BJ (cell line): Measurements from ENCODE around the gene ENAM. TPM values are rescaled to one million over a fixed set of nuclear protein-coding genes. Genes with fewer than 3 reads are reported as not detected.
"Not testable (repeated sequence)": the region's sequence is repeated elsewhere in the genome, so short reads cannot be mapped to it uniquely, and the experiment has no call there.

ENCODE experiments used
- CTCF ChIA-PET: fragments of 350-600 bp; formaldehyde crosslinking; extraction: SDS; loops from one replicate; lab custom pipeline; 2021; ENCODE audit warnings: antibody characterized with exemption, inconsistent platforms; lab: Yijun Ruan, JAX
- POLR2A ChIA-PET: fragments of 300-600 bp; sonication (Branson Sonifier 250); formaldehyde crosslinking; extraction: SDS; loops from one replicate; lab custom pipeline; 2021; ENCODE audit warnings: antibody characterized with exemption; lab: Charles Lee
- DNase-seq: peaks from one replicate; pipeline ENCODE4 v3.0.0-alpha.2; 2011; ENCODE audit warnings: low read depth
- H3K27me3 ChIP-seq: 2 replicates; pipeline ENCODE4 v1.6.0; 2011; ENCODE audit warnings: low read length; ENCODE audit not compliant: control insufficient read depth, insufficient read depth
- H3K36me3 ChIP-seq: 2 replicates; pipeline ENCODE4 v1.5.1; 2011; ENCODE audit warnings: low read length; ENCODE audit not compliant: control insufficient read depth, insufficient read depth
- H3K4me3 ChIP-seq: 2 replicates; pipeline ENCODE4 v1.5.1; 2011; ENCODE audit warnings: low read depth, mild to moderate bottlenecking, control low read depth, low read length
- polyA plus RNA-seq: library from polyadenylated mRNA; depleted of rRNA; stranded (reverse); fragments of >200 nt; gene quantifications from 2 replicates; pipeline ENCODE4 v1.2.3, GENCODE V29; 2011; rRNA removed
- TF ChIP-seq, protein P1 (sequence below): IDR thresholded peaks from 2 replicates; pipeline ENCODE4 v1.5.1; 2011; ENCODE audit warnings: low read depth, mild to moderate bottlenecking, control low read depth, inconsistent platforms, low read length, moderate library complexity; ENCODE audit not compliant: insufficient read depth

ENAM gene
- polyA plus RNA-seq, 1 experiment: 0.01 TPM

DNA sequence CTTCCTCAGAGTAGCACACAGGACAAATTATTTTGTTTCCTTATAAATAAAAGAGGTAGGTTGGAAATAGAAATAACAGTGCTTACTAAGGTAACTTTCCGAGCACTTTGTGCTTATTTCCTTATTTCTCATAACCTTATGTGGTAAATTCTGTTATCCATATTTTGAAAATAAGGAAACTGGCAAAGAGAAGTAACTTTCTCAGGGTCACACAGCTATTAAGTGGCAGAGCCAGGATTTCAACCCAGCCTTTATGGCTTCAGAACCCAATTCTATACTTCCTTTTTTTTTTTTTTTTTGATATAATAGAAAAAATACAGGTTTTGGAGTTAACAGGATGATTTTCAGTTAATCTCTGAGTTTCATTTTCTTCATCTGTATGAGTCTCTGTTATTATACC, 63.1 kb downstream of the ENAM start:
- Histone ChIP-seq H3K4me3 (no peak overlapping the region), H3K27me3 (no peaks in the 10 kb centered on the region), H3K36me3 (no peaks in the 10 kb centered on the region)
- ChIA-PET POLR2A (no interaction called here), CTCF (interaction anchor here (0.6 to 2.3 kb wide), 3 partner anchors 9 to 21 kb away, joined by 3 to 5 read pairs (median 3); no protein-coding TSS in a partner anchor)
- DNase-seq: no peak
- TF ChIP-seq, protein P1, sequence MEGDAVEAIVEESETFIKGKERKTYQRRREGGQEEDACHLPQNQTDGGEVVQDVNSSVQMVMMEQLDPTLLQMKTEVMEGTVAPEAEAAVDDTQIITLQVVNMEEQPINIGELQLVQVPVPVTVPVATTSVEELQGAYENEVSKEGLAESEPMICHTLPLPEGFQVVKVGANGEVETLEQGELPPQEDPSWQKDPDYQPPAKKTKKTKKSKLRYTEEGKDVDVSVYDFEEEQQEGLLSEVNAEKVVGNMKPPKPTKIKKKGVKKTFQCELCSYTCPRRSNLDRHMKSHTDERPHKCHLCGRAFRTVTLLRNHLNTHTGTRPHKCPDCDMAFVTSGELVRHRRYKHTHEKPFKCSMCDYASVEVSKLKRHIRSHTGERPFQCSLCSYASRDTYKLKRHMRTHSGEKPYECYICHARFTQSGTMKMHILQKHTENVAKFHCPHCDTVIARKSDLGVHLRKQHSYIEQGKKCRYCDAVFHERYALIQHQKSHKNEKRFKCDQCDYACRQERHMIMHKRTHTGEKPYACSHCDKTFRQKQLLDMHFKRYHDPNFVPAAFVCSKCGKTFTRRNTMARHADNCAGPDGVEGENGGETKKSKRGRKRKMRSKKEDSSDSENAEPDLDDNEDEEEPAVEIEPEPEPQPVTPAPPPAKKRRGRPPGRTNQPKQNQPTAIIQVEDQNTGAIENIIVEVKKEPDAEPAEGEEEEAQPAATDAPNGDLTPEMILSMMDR: no peak

DNA sequence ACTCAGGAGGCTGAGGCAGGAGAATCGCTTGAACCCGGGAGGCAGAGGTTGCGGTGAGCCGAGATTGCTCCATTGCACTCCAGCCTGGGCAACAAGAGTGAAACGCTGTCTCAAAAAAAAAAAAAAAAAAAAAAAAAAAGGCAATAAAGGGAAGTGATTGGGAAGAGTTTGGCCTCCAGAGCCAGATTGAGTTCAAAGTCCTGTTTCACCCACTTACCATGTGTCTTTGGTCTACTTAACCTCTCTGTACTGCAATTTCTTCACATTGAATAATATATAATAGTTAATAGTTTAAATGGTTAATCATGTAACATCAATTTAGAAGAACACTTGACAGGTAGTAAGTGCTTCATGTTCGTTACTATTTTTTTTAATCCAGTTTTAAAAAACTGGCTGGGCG, 66.1 kb downstream of the ENAM start:
- POLR2A ChIA-PET: interaction anchor here (0.6 kb wide), 2 partner anchors 26 to 665 kb away, joined by 4 to 6 read pairs; no protein-coding TSS in a partner anchor
- H3K27me3 ChIP-seq, H3K36me3 ChIP-seq, DNase-seq, H3K4me3 ChIP-seq, CTCF ChIA-PET: not testable (repeated sequence)

Other genes starting within 250 kb of the ENAM start
- not detected in 2 replicates for gene SMR3B, start 245.6 kb upstream of the ENAM start, polyA plus RNA-seq
- not detected in 2 replicates for gene OPRPN, start 230.8 kb upstream of the ENAM start, polyA plus RNA-seq
- not detected in 2 replicates for gene MUC7, start 156.5 kb upstream of the ENAM start, polyA plus RNA-seq
- not detected in 2 replicates for gene AMTN, start 110.2 kb upstream of the ENAM start, polyA plus RNA-seq
- not detected in 2 replicates for gene AMBN, start 36.5 kb upstream of the ENAM start, polyA plus RNA-seq
- gene JCHAIN, start 37.8 kb downstream of the ENAM start, polyA plus RNA-seq: 8.5 and 14.9 TPM in 2 replicates
- gene UTP3, start 59.8 kb downstream of the ENAM start, polyA plus RNA-seq: 10.4 and 16.8 TPM in 2 replicates
- 22.8 and 32.6 TPM in 2 replicates for gene RUFY3, start 93.2 kb downstream of the ENAM start, polyA plus RNA-seq
- 41.9 and 69.2 TPM in 2 replicates for gene GRSF1, start 211.1 kb downstream of the ENAM start, polyA plus RNA-seq